Skeletal muscle cell (primary cell): ENCODE data around the gene FRK.
"Not testable (repeated sequence)": the region's sequence is repeated elsewhere in the genome, so short reads cannot be mapped to it uniquely, and the experiment has no call there.

ENCODE experiments used
- DNase-seq: peaks from one replicate; pipeline ENCODE4 v3.0.0-alpha.2; 2010; ENCODE audit warnings: low read depth
- H3K4me3 ChIP-seq: 2 replicates; pipeline ENCODE4 v1.5.1; 2011; ENCODE audit warnings: low read depth, mild to moderate bottlenecking, control low read depth, low read length, moderate library complexity

The FRK gene

DNA sequence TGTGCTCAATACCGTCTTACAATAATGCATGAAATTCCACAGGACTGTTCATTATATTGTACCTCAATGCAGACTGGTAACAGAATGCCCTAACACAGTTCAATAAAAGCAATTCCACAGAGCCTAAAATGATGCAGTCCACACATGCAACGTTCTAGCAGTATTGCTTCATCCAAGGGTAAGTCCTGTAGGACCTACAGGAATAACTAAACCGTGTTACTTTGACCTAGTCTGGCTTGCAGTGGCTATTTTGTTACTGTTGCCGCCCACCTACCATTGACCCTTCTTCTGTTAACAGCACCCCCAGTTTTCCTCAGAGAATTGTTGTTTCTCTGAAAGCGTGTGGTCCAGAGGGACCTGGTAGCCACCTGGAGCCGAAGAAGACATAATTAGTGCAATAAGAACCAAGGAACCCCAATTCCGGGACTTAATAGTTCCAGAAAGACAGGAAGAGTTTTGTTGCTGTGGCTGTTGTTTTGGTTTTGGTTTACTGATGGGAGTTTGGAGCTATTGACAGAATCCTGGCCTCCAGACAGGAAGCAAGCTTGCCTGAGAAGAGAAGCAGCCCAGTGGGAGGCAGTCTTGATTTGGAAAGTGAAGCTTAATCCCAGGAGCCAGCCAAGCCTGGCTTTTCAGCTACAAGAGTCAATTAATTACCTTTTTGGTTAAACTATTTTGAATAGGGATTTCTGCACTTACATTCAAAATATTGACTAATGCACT lies 91.3 kb downstream of the FRK start:
- H3K4me3 ChIP-seq, result no peak overlapping the region
- DNase-seq, result no peak

DNA sequence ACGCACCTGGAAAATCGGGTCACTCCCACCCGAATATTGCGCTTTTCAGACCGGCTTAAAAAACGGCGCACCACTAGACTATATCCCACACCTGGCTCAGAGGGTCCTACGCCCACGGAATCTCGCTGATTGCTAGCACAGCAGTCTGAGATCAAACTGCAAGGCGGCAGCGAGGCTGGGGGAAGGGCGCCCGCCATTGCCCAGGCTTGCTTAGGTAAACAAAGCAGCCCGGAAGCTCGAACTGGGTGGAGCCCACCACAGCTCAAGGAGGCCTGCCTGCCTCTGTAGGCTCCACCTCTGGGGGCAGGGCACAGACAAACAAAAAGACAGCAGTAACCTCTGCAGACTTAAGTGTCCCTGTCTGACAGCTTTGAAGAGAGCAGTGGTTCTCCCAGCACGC lies 100.4 kb downstream of the FRK start:
- not testable (repeated sequence) for H3K4me3 ChIP-seq, DNase-seq

DNA sequence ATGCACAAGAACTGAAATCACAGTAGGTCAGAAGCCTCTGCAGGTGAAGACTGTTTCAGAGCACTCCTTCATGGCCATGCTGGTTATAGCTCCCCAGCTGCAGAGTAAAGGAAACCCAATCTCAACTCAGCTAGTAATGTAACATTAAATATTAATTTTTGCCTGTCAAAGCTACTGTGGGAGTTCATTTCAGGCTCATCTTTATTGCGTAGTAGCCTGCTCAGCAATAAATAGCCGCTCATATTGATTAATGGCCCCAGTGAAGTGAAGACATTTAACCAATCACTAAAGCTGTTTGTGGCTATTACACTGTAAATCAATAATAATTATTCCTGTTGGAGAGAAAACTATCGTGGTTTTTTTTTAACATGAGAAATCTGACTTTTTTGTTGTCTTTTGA lies 101.7 kb downstream of the FRK start:
- no peak for DNase-seq
- no peak overlapping the region for H3K4me3 ChIP-seq

DNA sequence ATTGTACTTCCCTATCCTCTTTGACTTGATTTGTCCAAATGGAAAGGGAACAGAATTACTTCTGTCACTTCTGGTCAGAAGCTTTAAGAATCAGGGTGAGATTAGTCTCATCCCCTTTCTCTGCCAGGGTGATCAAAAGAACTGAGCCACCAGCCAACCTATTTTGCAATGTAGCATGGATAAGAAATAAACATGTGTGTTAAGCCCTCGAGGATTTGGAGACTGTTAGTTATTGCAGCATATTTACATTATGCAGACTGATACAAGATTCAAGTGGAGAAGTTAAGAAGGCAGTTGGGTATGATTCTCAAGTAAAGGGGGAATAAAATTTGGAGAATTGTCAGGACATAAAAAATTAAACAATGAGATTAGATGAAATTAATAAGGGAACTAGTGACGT lies 106.0 kb downstream of the FRK start:
- no peak overlapping the region for H3K4me3 ChIP-seq
- DNase-seq, result no peak

DNA sequence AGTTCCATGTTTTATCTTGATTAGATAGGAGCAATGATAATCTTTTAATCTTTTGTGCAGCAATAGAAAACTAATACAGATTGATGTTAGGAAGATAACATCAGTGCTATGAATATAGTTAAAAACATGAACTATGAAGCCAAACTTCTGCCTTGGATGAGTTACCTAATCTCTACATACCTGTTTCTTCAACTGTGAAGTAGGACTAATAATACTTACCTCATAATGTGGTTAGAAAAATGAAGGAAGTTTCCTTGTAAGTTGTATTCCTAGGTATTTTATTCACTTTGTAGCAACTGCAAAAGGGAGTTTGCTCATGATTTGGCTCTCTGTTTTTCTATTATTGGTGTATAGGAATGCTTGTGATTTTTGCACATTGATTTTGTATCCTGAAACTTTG lies 111.9 kb downstream of the FRK start:
- DNase-seq, result no peak
- no peak overlapping the region for H3K4me3 ChIP-seq

DNA sequence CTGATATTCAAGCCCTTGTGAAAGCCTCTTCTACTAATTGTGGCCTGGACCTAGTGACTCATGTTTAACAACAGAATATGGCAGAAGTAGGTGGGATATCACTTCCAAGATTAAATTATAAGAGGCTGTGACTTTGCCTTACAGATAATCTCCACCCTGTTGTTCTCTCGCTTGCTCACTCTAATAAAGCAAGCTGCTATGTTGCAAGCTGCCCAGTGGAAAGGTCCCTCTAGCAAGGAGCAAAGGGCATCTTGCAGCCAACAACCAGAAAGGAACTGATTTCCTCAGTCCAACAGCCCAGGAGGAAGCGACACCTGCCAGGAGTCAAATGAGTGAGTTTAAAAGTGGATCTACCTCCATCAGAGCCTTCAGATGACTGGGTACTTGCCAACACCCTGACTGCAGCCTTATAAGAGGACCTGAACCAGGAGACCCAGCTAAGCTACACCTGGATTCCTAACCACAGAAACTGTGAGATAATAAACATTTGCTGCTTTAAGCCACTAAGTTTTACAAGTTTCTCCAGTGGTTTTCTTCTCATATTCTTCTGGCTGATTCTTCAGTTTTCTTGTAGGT lies 112.6 kb downstream of the FRK start:
- no peak overlapping the region for H3K4me3 ChIP-seq
- DNase-seq, result no peak

DNA sequence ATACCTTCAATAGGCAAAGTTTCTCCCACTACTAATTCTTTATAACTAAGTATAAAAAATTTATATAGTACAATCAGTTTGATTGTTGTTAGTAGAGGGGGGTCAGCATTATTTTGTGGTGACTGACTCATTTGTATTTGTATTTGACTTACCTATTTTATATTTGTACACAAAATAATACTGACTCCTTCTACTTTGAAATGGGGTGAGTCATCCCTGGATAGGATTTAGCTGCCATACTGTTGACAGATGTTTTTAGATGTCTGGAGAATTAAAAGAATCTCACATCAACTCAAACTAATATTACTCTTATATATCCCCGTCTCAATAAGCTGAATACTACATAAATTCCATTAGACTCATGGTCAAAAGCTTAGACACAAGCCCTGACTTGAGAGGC lies 114.9 kb downstream of the FRK start:
- H3K4me3 ChIP-seq, result no peak overlapping the region
- DNase-seq, result no peak

DNA sequence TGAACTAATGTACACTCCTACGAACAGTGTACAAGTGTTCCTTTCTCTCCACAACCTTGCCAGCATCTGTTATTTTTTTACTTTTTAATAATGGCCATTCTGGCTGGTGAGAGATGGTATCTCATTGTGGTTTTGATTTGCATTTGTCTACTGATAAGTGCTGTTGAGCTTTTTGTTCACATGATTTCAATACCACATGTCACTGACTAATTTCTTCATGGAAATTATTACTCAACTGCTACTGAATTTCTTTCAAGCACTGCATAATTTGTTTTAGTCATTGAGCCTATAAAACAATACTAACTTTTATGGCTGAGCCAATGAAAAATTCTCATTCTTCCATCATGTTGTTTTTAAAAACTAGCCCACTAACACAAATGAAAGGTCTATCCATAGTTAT lies 115.4 kb downstream of the FRK start:
- H3K4me3 ChIP-seq, result no peak overlapping the region
- no peak for DNase-seq

DNA sequence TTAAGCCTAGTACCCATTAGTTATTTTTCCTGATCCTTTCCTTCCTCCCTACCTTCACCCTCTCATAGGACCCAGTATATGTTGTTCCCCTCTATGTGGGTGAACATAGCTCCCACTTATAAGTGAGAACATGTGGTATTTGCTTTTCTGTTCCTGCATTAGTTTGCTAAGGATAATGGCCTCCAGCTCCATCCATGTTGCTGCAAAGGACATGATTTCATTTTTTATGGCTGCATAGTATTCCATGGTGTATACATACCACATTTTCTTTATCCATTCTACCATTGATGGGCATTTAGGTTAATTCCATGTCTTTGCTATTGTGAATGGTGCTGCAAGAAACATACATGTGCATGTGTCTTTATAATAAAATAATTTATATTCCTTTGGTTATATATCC lies 115.9 kb downstream of the FRK start:
- not testable (repeated sequence) for DNase-seq, H3K4me3 ChIP-seq

DNA sequence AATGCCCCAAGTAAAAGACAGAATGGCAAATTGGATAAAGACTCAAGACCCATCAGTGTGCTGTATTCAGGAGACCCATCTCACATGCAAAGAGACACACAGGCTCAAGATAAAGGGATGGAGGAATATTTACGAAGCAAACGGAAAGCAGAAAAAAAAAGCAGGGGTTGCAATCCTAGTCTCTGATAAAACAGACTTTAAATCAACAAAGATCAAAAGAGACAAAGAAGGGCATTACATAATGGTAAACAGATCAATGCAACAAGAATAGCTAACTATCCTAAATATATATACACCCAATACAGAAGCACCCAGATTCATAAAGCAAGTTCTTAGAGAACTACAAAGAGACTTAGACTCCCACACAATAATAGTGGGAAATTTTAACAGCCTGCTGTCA lies 123.2 kb downstream of the FRK start:
- not testable (repeated sequence) for H3K4me3 ChIP-seq, DNase-seq

DNA sequence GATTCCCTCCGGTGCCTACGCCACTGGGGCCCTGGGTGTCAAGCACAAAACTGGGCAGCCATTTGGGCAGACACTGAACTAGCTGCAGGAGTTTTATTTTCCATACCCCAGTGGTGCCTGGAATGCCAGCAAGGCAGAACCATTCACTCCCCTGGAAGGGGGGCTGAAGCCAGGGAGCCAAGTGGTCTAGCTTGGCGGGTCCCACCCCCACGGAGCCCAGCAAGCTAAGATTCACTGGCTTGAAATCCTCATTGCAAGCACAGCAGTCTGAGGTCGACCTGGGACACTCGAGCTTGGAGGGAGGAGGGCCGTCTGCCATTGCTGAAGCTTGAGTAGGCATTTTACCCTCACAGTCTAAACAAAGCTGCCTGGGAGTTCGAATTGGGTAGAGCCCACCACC lies 125.3 kb downstream of the FRK start:
- no peak overlapping the region for H3K4me3 ChIP-seq
- DNase-seq, result no peak

DNA sequence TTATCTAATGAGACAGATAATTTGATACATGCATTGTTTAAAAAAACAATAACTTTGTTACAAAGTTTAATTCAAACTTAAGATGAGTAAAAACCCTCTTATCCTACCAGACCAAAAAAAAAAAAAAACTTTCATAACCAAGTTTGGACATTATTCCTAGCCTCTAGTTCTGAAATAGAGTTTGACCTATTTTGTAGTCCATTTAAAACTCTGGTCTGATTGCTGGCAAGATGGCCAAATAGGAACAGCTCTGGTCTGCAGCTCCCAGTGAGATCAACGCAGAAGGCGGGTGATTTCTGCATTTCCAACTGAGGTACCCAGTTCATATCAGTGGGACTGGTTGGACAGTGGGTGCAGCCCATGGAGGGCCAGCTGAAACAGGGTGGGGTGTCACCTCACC lies 125.9 kb downstream of the FRK start:
- H3K4me3 ChIP-seq, result no peak overlapping the region
- DNase-seq, result no peak

DNA sequence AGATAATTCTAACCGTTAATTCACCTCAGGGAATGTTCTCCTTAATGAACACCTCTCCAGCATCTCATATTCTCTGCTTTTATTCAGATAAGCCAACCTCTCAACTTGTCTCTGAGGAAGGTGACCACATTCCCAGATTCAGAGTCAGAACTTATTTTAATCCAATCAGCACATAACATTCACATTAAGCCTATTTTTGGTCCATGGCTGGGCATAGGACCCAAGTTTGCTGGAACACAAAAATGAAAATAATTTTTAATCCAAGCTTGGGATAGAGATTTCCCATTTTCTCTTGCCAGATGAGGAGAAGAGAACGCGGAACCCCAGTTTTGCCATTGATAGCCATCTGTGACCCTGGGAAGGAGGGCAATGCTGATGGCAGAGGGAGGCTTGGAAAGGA lies 126.5 kb downstream of the FRK start:
- no peak for DNase-seq
- H3K4me3 ChIP-seq, result no peak overlapping the region

DNA sequence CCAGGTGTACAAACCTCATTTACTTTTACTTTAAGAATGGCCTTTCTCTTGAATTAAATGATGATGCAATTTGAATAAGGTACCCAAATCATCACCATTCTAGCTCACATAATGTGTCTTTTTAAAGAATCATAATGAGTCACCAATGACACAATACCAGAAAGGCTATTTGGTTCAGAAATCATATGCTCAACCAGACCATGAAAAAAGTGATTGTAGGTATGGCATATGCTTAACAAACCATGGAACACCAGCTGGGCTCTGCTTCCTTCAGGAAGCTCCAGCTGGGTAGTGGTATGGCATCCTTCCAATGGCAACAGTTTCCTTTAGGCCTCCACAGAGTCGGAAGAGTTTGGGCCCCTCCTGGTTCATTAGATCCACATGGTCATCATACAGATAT lies 128.2 kb downstream of the FRK start:
- no peak overlapping the region for H3K4me3 ChIP-seq

DNA sequence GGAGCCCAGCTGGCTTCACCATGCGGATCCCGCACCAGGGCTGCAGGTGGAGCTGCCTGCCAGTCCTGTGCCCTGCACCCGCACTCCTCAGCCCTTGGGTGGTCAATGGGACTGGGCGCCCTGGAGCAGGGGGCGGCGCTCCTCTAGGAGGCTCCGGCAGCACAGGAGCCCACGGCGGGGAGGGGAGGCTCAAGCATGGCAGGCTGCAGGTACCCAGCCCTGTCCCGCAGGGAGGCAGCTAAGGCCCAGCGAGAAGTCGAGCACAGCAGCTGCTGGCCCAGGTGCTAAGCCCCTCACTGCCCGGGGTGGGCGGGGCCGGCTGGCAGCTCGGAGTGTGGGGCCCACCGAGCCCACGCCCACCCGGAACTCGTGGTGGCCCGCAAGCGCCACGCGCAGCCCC lies 132.7 kb downstream of the FRK start:
- not testable (repeated sequence) for DNase-seq, H3K4me3 ChIP-seq

More for the DNA sequence above, 128.2 kb downstream of the FRK start:
- peak; percentile 52 for DNase-seq

DNA sequence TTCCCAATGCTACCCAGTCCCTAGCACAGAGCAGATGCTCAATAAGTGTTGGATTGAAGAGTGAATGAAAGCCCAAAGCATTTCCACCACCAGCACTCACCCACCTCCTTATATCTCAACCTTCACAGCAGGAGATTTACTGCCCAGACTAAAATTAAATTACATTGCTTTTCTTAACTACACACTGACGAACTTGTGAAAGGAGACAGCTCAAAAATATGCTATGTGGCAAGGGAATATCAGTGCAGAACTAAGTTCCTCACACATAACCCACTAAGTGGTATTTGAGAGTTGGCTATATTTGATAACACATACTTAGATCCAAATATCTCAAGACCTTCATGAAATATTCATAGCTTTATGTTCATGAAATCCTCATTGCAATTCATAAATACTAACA lies 137.7 kb downstream of the FRK start:
- no peak overlapping the region for H3K4me3 ChIP-seq
- no peak for DNase-seq

DNA sequence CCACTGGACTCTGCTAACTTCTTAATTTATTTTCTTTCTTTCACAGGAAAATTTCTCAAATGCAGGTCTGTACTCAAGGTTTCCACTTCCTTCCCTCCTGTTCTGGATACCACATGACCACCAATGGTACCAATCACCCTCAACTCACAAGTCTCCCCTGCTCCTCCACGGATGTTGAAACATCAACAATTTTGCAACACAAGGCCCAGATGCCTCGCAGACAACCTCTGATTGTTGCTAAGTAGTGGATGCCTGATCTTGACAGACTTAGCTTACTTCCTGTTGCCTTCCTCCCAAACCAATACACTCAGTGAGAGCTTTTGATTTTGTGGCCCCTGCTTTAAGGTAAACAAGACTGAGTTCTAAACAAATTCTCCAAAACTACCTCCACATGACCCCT lies 146.6 kb downstream of the FRK start:
- no peak for DNase-seq
- no peak overlapping the region for H3K4me3 ChIP-seq

DNA sequence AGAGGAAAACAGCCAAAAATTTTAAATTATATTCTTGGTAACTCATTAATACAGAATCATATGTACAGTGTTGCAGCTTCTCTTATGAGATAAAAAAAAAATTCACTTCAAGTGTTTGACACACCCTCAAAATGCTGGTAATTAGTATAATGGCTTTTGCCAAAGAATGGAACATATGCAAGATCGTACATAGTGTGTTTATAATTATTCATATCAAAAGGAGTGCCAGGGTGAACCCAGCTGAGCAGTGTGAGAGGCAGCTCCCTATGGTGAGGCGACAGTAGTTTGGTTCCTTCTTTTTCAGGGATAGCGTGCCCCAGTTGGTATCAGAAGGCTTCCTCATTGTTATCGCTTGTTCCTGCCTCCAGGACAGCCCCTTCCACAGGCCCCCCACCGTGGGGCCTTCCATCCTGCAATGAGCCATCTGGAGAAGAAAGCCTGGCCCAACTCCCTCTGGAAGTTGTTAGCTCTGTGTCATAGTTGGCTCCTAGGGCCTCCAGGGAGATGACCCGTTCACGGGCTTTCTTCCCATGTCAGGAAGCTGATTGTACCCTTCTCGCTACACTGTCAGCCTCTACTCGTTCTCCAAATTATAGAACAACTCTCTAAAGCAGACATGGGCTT lies 150.7 kb downstream of the FRK start:
- no peak for DNase-seq
- H3K4me3 ChIP-seq, result no peak overlapping the region

DNA sequence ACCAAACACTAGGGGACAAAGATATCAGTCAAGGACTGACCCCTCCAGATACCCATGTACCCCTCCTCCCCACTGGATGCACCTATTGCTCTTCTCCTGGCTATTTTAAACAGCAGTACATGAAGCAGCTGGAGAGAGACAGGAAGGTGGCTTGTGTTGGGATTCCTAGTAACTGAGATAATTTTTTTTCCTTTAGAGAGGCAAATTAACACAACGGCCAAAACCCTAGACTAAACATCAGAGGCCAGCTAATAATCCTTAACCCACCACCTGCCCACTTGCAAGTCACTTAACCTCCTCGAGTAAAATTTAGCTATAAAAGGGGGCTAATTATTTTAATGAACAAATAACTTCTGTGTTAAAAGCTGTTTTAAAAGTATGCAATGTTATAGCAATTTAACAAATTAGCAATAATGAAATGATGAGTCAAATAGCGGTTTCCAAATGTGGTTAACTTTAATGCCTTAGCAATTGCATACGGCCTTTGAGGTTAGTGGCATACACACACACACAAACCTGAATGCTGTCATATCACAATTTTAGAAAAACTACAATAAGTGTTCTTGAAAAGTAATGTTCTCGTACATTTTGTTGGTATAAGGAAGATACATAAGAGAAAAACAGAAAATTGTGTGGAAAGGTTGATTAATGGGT lies 151.7 kb downstream of the FRK start:
- no peak overlapping the region for H3K4me3 ChIP-seq
- DNase-seq, result no peak

DNA sequence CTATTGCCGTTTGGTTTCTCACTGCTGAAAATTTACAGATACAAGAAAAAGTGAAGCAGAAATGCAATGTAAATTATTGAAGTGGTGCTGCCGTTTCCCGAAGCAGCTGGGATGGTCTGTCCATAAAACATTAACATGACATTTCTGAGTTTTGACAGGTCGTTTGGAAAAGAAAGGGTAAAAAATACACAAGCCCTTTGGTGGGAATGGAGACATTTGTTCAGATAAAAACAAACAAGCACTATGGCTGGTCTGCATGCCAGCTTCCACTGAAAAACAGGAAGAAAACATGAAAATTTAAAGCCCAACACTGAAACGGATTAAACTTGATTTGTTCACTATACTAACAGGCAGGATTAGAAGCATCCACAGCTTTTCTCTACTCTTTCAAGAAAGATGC lies 155.2 kb downstream of the FRK start:
- no peak overlapping the region for H3K4me3 ChIP-seq
- DNase-seq, result no peak

DNA sequence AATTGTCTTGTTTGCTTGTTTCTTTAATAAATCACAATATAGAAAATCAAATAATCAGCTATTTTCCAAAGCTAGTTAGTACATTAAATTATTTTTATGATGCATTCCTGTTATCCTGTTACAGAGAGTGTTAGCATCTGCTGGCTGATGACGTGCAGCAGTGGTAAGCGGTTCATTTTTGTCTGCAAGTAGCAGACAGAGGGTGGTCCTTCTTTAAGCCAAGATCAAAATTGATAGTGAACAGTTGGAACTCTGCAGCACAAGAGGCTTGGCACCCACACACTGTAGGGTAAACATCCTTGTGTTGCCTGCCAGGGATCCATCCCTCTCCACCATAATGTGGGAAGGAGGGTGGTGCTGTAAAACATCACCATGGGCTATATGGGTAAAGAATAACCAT lies 158.3 kb downstream of the FRK start:
- no peak overlapping the region for H3K4me3 ChIP-seq
- DNase-seq, result no peak
